NCI-H345 treated with DMSO at 0.1 percent for 48 hours (cell line): ENCODE results near the gene SCO1.
"Not testable (repeated sequence)": the region's sequence is repeated elsewhere in the genome, so short reads cannot be mapped to it uniquely, and the experiment has no call there.

Source experiments
- DNase-seq: peaks from one replicate; lab custom pipeline; 2025; ENCODE audit not compliant: unreplicated experiment; lab: John Stamatoyannopoulos, UW

The SCO1 gene

GRCh38 chr17:10726196-10726595 lies 28.9 kb upstream of the SCO1 start:
- DNase-seq = no peak

- DNase-seq = no peak
Observed at GRCh38 chr17:10725262-10725661, 27.9 kb upstream of the SCO1 start.

- no peak for DNase-seq
Observed at GRCh38 chr17:10724546-10725195, 27.3 kb upstream of the SCO1 start.

GRCh38 chr17:10718547-10718946 lies 21.2 kb upstream of the SCO1 start:
- no peak for DNase-seq

- no peak for DNase-seq
Observed at GRCh38 chr17:10716218-10716617, 18.9 kb upstream of the SCO1 start.

- DNase-seq = no peak
Observed at GRCh38 chr17:10713318-10713717, 16.0 kb upstream of the SCO1 start.

GRCh38 chr17:10705727-10706126 lies 8.4 kb upstream of the SCO1 start:
- DNase-seq = no peak

GRCh38 chr17:10702574-10702973 lies 5.2 kb upstream of the SCO1 start:
- no peak for DNase-seq

GRCh38 chr17:10699856-10700255 lies 2.5 kb upstream of the SCO1 start:
- DNase-seq = no peak

- DNase-seq = no peak
Observed at GRCh38 chr17:10698096-10698818, 924 bp upstream of the SCO1 start.

GRCh38 chr17:10695875-10696407 lies 1.4 kb downstream of the SCO1 start:
- not testable (repeated sequence) for DNase-seq

GRCh38 chr17:10687499-10687898 lies 9.8 kb downstream of the SCO1 start:
- DNase-seq = no peak

GRCh38 chr17:10683853-10684252 lies 13.5 kb downstream of the SCO1 start:
- DNase-seq = no peak

GRCh38 chr17:10681866-10682446 lies 15.4 kb downstream of the SCO1 start:
- no peak for DNase-seq

- DNase-seq = no peak
Observed at GRCh38 chr17:10674704-10675103, 22.6 kb downstream of the SCO1 start.

GRCh38 chr17:10673312-10673711 lies 24.0 kb downstream of the SCO1 start:
- no peak for DNase-seq

GRCh38 chr17:10668775-10669174 lies 28.6 kb downstream of the SCO1 start:
- no peak for DNase-seq

GRCh38 chr17:10666906-10667305 lies 30.4 kb downstream of the SCO1 start:
- no peak for DNase-seq

GRCh38 chr17:10664571-10664970 lies 32.8 kb downstream of the SCO1 start:
- no peak for DNase-seq

GRCh38 chr17:10663231-10663630 lies 34.1 kb downstream of the SCO1 start:
- DNase-seq = no peak

GRCh38 chr17:10661437-10661836 lies 35.9 kb downstream of the SCO1 start:
- DNase-seq = no peak

GRCh38 chr17:10657879-10658278 lies 39.5 kb downstream of the SCO1 start:
- DNase-seq = no peak
